ENCODE results near the gene PAFAH1B1. TPM values are rescaled to one million over a fixed set of nuclear protein-coding genes. Genes with fewer than 3 reads are reported as not detected.

PAFAH1B1 gene
- total and polyA plus RNA-seq, 10 of the 15 experiments (the other 5 are each of a cell fraction or from before 2014, with no cell fraction given), result 28.9 to 107 (median 49.1) TPM

- TF ChIP-seq REST (IDR thresholded peaks at IDR 0.05; ENCODE audit: low read depth, low read length), result no peak
- TF ChIP-seq CHD2 (IDR thresholded peaks at IDR 0.05; ENCODE audit: borderline replicate concordance, low read depth, low read length), result no peak
- no peak for TF ChIP-seq ATF2 (IDR thresholded peaks at IDR 0.05; ENCODE audit: low read length)
- no peak for TF ChIP-seq ZNF24 (IDR thresholded peaks at IDR 0.05)
- no peak for TF ChIP-seq JUND (IDR thresholded peaks at IDR 0.05; ENCODE audit: low read depth, low read length)
- no peak for TF ChIP-seq HSF1 (IDR thresholded peaks at IDR 0.05; ENCODE audit: low read depth, low read length)
- no peak for TF ChIP-seq HCFC1 (IDR thresholded peaks at IDR 0.05; ENCODE audit: low read length)
- no peak for TF ChIP-seq MEF2B (IDR thresholded peaks at IDR 0.05; ENCODE audit: partially characterized antibody, poor library complexity, severe bottlenecking)
- TF ChIP-seq SP1 (IDR thresholded peaks at IDR 0.05; ENCODE audit: low read depth, low read length), result no peak
- TF ChIP-seq KLF5 (IDR thresholded peaks at IDR 0.05; ENCODE audit: partially characterized antibody), result no peak
Observed at GRCh38 chr17:2682176-2682938, 88.9 kb downstream of the PAFAH1B1 start (continued).
